Endothelial cell of umbilical vein (primary cell): ENCODE results near the gene CACNA1A. TPM values are rescaled to one million over a fixed set of nuclear protein-coding genes. Genes with fewer than 3 reads are reported as not detected.

Experiments
- BruUV-seq: library from RNA; stranded (reverse); fragments of 400-500 nt; replicated peaks from 2 replicates; lab custom pipeline; 2021; lab: Mats Ljungman, UMichigan
- CTCF ChIA-PET: fragments of 300-600, 350-600 bp; sonication (Branson Sonifier 250); formaldehyde crosslinking; loops from one replicate; lab custom pipeline; 2021; ENCODE audit warnings: antibody characterized with exemption, inconsistent platforms; lab: Charles Lee
- POLR2A ChIA-PET: fragments of 300-600, 350-600 bp; sonication (Branson Sonifier 250); formaldehyde crosslinking; loops from one replicate; lab custom pipeline; 2021; ENCODE audit warnings: antibody characterized with exemption, inconsistent platforms; lab: Charles Lee
- DNase-seq: peaks from one replicate; pipeline ENCODE4 v3.0.0-alpha.2; 2011; ENCODE audit warnings: low read depth, low spot score
- FAIRE-seq: peaks from 2 replicates; lab custom pipeline; 2011; peaks lifted over from hg19 to GRCh38; lab: Jason Lieb, UNC
- H2AFZ ChIP-seq: 2 replicates; pipeline ENCODE4 v1.6.0; 2012; ENCODE audit warnings: low read depth, low read length, control low read depth, inconsistent platforms
- H3K27ac ChIP-seq: 2 replicates; pipeline ENCODE4 v1.5.1; 2011; ENCODE audit warnings: low read depth, mild to moderate bottlenecking, control low read depth, low read length, moderate library complexity; ENCODE audit not compliant: insufficient read depth
- H3K27me3 ChIP-seq, 2 experiments: 2 replicates each; pipeline versions ENCODE4 v1.6.0 to v1.6.1; 2011; ENCODE audit warnings: low read length in 2 of 2, mixed read lengths in 1 of 2; ENCODE audit not compliant: control insufficient read depth in 2 of 2, insufficient read depth in 2 of 2
- H3K36me3 ChIP-seq, 2 experiments: 2 replicates in 1 of 2; 3 replicates in 1 of 2; pipeline ENCODE4 v1.5.1; 2011; ENCODE audit warnings: low read length in 2 of 2, mild to moderate bottlenecking in 1 of 2, moderate library complexity in 1 of 2; ENCODE audit not compliant: control insufficient read depth in 2 of 2, insufficient read depth in 2 of 2; ENCODE audit errors: extremely low read depth in 1 of 2
- H3K4me1 ChIP-seq: 3 replicates; pipeline ENCODE4 v1.5.1; 2011; ENCODE audit warnings: mild to moderate bottlenecking, low read length; ENCODE audit not compliant: control insufficient read depth, insufficient read depth; ENCODE audit errors: extremely low read depth
- H3K4me2 ChIP-seq: 2 replicates; pipeline ENCODE4 v1.6.1; 2011; ENCODE audit warnings: low read length, control low read depth, mixed read lengths; ENCODE audit not compliant: insufficient read depth
- H3K4me3 ChIP-seq, 3 experiments: fragments of 200-600 bp in 1 of 3; sonication (generic), shearing (Covaris generic) in 1 of 3; replicated peaks in 1 of 3; 2 replicates each; pipeline ENCODE4 v1.5.1; 2011 to 2016; ENCODE audit warnings: control low read depth in 3 of 3, low read length in 3 of 3, mild to moderate bottlenecking in 2 of 3, inconsistent platforms in 1 of 3, low read depth in 1 of 3, moderate library complexity in 1 of 3; ENCODE audit not compliant: insufficient read depth in 1 of 3
- H3K79me2 ChIP-seq: 2 replicates; pipeline ENCODE4 v1.6.0; 2012; ENCODE audit warnings: low read length, inconsistent platforms; ENCODE audit not compliant: control insufficient read depth, insufficient read depth
- H3K9ac ChIP-seq: replicated peaks from 2 replicates; pipeline ENCODE3; 2011; ENCODE audit warnings: low read length, control low read depth; ENCODE audit not compliant: insufficient read depth; ENCODE audit errors: extremely low read depth
- H3K9me1 ChIP-seq: replicated peaks from 3 replicates; pipeline ENCODE4 v1.6.0; 2011; ENCODE audit warnings: mild to moderate bottlenecking, low read length; ENCODE audit not compliant: control insufficient read depth, insufficient read depth; ENCODE audit errors: extremely low read depth
- H3K9me3 ChIP-seq: replicated peaks from 2 replicates; pipeline ENCODE4 v1.5.1; 2012; ENCODE audit warnings: low read length, inconsistent platforms; ENCODE audit not compliant: control insufficient read depth, insufficient read depth
- H4K20me1 ChIP-seq: replicated peaks from 2 replicates; pipeline ENCODE3; 2011; ENCODE audit warnings: mild to moderate bottlenecking, low read length; ENCODE audit not compliant: control insufficient read depth, insufficient read depth; ENCODE audit errors: extremely low read depth
- CTCF ChIP-seq, 2 donors: IDR thresholded peaks; 1 replicate in 1 of 2; 2 replicates in 1 of 2; pipeline ENCODE4 v1.5.1; 2011; ENCODE audit warnings: low read length in 2 of 2, mild to moderate bottlenecking in 2 of 2, moderate library complexity in 2 of 2, control low read depth in 1 of 2, inconsistent platforms in 1 of 2, low read depth in 1 of 2; ENCODE audit not compliant: insufficient read depth in 1 of 2; ENCODE audit errors: extremely low read depth in 1 of 2
- EZH2 ChIP-seq: IDR thresholded peaks from 2 replicates; pipeline ENCODE4 v1.6.1; 2012; ENCODE audit warnings: borderline replicate concordance, low read depth, mild to moderate bottlenecking, moderate library complexity, low read length, inconsistent platforms; ENCODE audit not compliant: severe bottlenecking
- FOS ChIP-seq: IDR thresholded peaks from 2 replicates; pipeline ENCODE4 v1.6.1; 2011; ENCODE audit warnings: mild to moderate bottlenecking, low read length, moderate library complexity, borderline replicate concordance; ENCODE audit not compliant: insufficient read depth
- GATA2 ChIP-seq: IDR thresholded peaks from 2 replicates; pipeline ENCODE4 v1.7.0; 2011; ENCODE audit warnings: low read depth, mild to moderate bottlenecking, moderate library complexity, mixed read lengths, low read length; ENCODE audit not compliant: insufficient read length, insufficient read depth
- JUN ChIP-seq: IDR thresholded peaks from 2 replicates; pipeline ENCODE4 v1.6.1; 2011; ENCODE audit warnings: borderline replicate concordance, low read depth; ENCODE audit not compliant: insufficient read length, insufficient read depth
- MAX ChIP-seq: IDR thresholded peaks from 2 replicates; pipeline ENCODE4 v1.6.1; 2011; ENCODE audit not compliant: insufficient read depth, insufficient read length
- MYC ChIP-seq: IDR thresholded peaks from one replicate; pipeline ENCODE4 v1.6.1; 2011; ENCODE audit warnings: mild to moderate bottlenecking, low read depth, low read length
- POLR2A ChIP-seq: IDR thresholded peaks from 2 replicates; pipeline ENCODE4 v1.6.1; 2012; ENCODE audit warnings: low read depth, mild to moderate bottlenecking, control low read depth, low read length
- POLR2AphosphoS5 ChIP-seq: IDR thresholded peaks from 2 replicates; pipeline ENCODE4 v1.6.1; 2012; ENCODE audit warnings: low read depth, mild to moderate bottlenecking, control low read depth, low read length, moderate library complexity; ENCODE audit not compliant: insufficient read depth
- dilution Hi-C: fragments of 300-500 bp; cut with MboI; formaldehyde crosslinking; loops from one replicate; pipeline ENCODE4 v1.15.0; 2019; ENCODE audit warnings: low sequenced_read_pairs; ENCODE audit not compliant: extremely low pct_ligation_motif_present
- intact Hi-C: fragments of 100-400 bp; cut with micrococcal nuclease; formaldehyde crosslinking; loops from one replicate; pipeline ENCODE4 v1.10.0; 2022
- polyA plus RNA-seq, 4 experiments: library from polyadenylated mRNA; depleted of rRNA in 3 of 4; stranded (reverse) in 3 of 4; unstranded in 1 of 4; fragments of >200 nt; gene quantifications; 2 replicates each; pipeline versions ENCODE4 v1.2.1 to v1.2.3, GENCODE V29; 2011 to 2012; ENCODE audit warnings: missing spikeins in 1 of 4
- total RNA-seq: library from RNA; stranded (reverse); gene quantifications from 2 replicates; pipeline ENCODE4 v1.2.3, GENCODE V29; 2021

CACNA1A gene
- total and polyA plus RNA-seq, 2 donors (not counting 3 experiments of a cell fraction or from before 2014, with no cell fraction given): 0.17 to 0.38 TPM

GRCh38 chr19:13436352-13436751 is 69.9 kb downstream of the CACNA1A start:
- Histone ChIP-seq H3K79me2 (no peaks in the 10 kb centered on the region), H3K9ac (no peak overlapping the region), H3K9me3 (no peaks in the 10 kb centered on the region), H3K27ac (no peak overlapping the region), H3K4me3 (no peak overlapping the region), H2AFZ (no peak overlapping the region), H3K4me1 (no peaks in the 10 kb centered on the region), H3K27me3 (no peaks in the 10 kb centered on the region), H3K4me2 (no peak overlapping the region), H3K9me1 (no peaks in the 10 kb centered on the region), H4K20me1 (no peaks in the 10 kb centered on the region), H3K36me3 (no peaks in the 10 kb centered on the region)
- ChIA-PET CTCF (no interaction called here), POLR2A (no interaction called here)
- FAIRE-seq (no peak), DNase-seq (no peak)
- no TSS peak for BruUV-seq
- intact Hi-C loops: no loop called here
- TF ChIP-seq POLR2A: no peak
- no peak for TF ChIP-seq POLR2AphosphoS5
- TF ChIP-seq GATA2: no peak
- TF ChIP-seq MAX: no peak
- no peak for TF ChIP-seq CTCF (IDR thresholded peaks at IDR 0.05; ENCODE audit: extremely low read depth in 1 of 2, insufficient read depth in 1 of 2, low read depth in 1 of 2, low read length in 2 of 2)
- TF ChIP-seq FOS: no peak
- no peak for TF ChIP-seq MYC
- no peak for TF ChIP-seq EZH2
- TF ChIP-seq JUN: no peak
- dilution Hi-C loops: no loop called here
